Breast epithelium (tissue), 4 donors: Measurements from ENCODE around the gene PFKP. TPM values are rescaled to one million over a fixed set of nuclear protein-coding genes. Genes with fewer than 3 reads are reported as not detected.

Source experiments
- DNase-seq, 2 donors: peaks; one replicate each; pipeline ENCODE4 v3.0.0-alpha.2; 2019; ENCODE audit warnings: low spot score in 2 of 2
- H3K27ac ChIP-seq, 2 donors: fragments of 200-600 bp; sonication (generic) in 1 of 2; one replicate each; pipeline ENCODE4 v1.5.1; 2016 to 2019; ENCODE audit warnings: mild to moderate bottlenecking in 1 of 2
- H3K27me3 ChIP-seq, 2 donors: fragments of 200-600 bp; sonication (generic) in 1 of 2; one replicate each; pipeline versions ENCODE4 v1.5.1 to v1.6.0; 2017 to 2019; ENCODE audit warnings: control low read depth in 1 of 2, mild to moderate bottlenecking in 1 of 2
- H3K36me3 ChIP-seq: fragments of 200-600 bp; one replicate; pipeline ENCODE4 v1.5.1; 2019
- H3K4me1 ChIP-seq, 2 donors: fragments of 200-600 bp; sonication (generic); one replicate each; pipeline ENCODE4 v1.5.1; 2016 to 2019; ENCODE audit warnings: control low read depth in 1 of 2
- H3K4me3 ChIP-seq, 3 donors: fragments of 200-600 bp; sonication (generic); 1 replicate in 2 of 3; 2 replicates in 1 of 3; pipeline ENCODE4 v1.5.1; 2016 to 2019; ENCODE audit warnings: mild to moderate bottlenecking in 3 of 3, moderate library complexity in 2 of 3
- H3K9me3 ChIP-seq, 2 donors: fragments of 200-600 bp; sonication (generic) in 1 of 2; one replicate each; pipeline ENCODE4 v1.5.1; 2016 to 2019; ENCODE audit warnings: control low read depth in 1 of 2
- POLR2A ChIP-seq: fragments of 450-650 bp; IDR thresholded peaks from one replicate; pipeline ENCODE4 v1.6.1; 2016; ENCODE audit warnings: antibody characterized with exemption, mild to moderate bottlenecking, moderate library complexity
- POLR2AphosphoS5 ChIP-seq, 3 donors: sonication (generic); formaldehyde crosslinking; IDR thresholded peaks; one replicate each; pipeline ENCODE4 v1.6.1; 2017; ENCODE audit warnings: antibody characterized with exemption in 3 of 3
- intact Hi-C: fragments of 100-400 bp; cut with DNase I; formaldehyde crosslinking; loops from one replicate; pipeline ENCODE4 v1.15.1; 2023; ENCODE audit warnings: low total_unique reads
- total RNA-seq, 3 donors: library from RNA; depleted of rRNA; stranded (reverse); fragments of >200 nt; gene quantifications; one replicate each; pipeline ENCODE4 v1.1.0, GENCODE V29; 2016
- TF ChIP-seq, protein P1 (sequence below), 3 donors: fragments of 450-650 bp; IDR thresholded peaks; one replicate each; pipeline ENCODE4 v1.5.1; 2016 to 2017; ENCODE audit warnings: antibody characterized with exemption in 3 of 3, mild to moderate bottlenecking in 3 of 3, moderate library complexity in 3 of 3

Gene PFKP
- total RNA-seq, 3 donors from 2014 or later = 16.0 to 37.0 (median 32.9) TPM

DNA sequence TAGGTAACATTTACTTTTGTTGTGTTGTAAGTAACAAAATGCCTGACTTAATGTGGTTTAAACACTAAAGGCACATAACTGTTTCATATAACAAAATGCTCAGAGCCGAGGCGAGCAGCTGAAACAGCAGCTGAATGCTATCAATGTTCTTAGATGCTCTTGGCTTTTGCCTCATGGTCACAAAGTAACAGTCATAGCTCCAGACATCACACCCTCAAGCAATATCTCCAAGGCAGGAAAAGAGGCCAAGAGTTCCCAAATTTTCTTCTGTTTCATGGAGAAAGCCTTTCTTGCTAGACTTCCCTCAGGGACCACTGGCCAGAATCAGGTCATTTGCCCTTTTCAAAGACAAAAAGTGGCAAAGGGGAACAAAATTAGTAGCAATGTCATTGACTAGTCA, 43.5 kb upstream of the PFKP start:
- H3K27ac ChIP-seq = no peak overlapping the region
- TF ChIP-seq, protein P1, sequence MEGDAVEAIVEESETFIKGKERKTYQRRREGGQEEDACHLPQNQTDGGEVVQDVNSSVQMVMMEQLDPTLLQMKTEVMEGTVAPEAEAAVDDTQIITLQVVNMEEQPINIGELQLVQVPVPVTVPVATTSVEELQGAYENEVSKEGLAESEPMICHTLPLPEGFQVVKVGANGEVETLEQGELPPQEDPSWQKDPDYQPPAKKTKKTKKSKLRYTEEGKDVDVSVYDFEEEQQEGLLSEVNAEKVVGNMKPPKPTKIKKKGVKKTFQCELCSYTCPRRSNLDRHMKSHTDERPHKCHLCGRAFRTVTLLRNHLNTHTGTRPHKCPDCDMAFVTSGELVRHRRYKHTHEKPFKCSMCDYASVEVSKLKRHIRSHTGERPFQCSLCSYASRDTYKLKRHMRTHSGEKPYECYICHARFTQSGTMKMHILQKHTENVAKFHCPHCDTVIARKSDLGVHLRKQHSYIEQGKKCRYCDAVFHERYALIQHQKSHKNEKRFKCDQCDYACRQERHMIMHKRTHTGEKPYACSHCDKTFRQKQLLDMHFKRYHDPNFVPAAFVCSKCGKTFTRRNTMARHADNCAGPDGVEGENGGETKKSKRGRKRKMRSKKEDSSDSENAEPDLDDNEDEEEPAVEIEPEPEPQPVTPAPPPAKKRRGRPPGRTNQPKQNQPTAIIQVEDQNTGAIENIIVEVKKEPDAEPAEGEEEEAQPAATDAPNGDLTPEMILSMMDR (IDR thresholded peaks at IDR 0.05) = no peak
- TF ChIP-seq POLR2A (no peak), POLR2AphosphoS5 (IDR thresholded peaks at IDR 0.05) (no peak)
- no peaks in the 10 kb centered on the region for H3K36me3 ChIP-seq
- H3K27me3 ChIP-seq = peaks cover 0 to 10% of the 10 kb centered on the region in 2 donors
- H3K4me3 ChIP-seq = no peak overlapping the region
- no peaks in the 10 kb centered on the region for H3K4me1 ChIP-seq
- H3K9me3 ChIP-seq = no peaks in the 10 kb centered on the region
- DNase-seq = no peak
- intact Hi-C loops = no loop called here

DNA sequence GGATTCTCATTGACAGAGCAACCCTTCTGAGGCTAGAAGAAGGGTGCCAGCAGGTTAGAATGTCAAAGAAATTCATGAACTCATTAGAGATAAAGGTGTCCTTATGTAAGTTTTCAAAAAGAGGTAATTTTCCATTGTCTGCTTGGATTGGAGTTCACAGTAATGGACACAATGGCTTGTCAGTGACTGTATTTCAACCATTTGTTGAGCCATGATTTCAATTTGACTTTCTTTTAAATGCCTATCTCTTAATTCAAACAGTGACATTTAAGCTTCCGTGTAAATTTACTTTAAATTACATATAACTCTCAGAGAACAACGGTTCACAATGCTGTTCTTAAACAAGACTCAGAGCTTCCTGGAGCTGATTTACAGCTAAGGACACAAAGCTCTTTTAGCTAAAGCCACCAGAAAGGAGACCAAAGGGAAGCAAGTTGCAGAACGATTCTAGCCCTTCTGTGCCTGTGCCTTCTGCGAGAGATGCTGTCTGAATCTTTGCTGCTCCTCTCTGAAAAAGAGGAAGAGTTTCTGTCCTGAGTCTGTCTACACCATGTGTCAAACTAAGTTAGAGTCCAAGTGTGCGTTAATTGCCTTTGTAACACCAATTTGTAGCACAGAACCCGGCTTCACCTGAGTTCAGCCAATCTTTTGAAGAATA, 42.2 kb upstream of the PFKP start:
- H3K4me1 ChIP-seq = no peaks in the 10 kb centered on the region
- intact Hi-C loops = loop anchor here (1.0 kb wide), 1 partner anchor 9 kb away; no protein-coding TSS in a partner anchor
- H3K9me3 ChIP-seq = no peaks in the 10 kb centered on the region
- no peak for TF ChIP-seq POLR2A
- TF ChIP-seq, protein P1 (IDR thresholded peaks at IDR 0.05) = no peak
- TF ChIP-seq POLR2AphosphoS5 (IDR thresholded peaks at IDR 0.05) = no peak
- no peak for DNase-seq
- no peak overlapping the region for H3K27ac ChIP-seq
- H3K27me3 ChIP-seq = peaks cover 0 to 6% of the 10 kb centered on the region in 2 donors
- H3K4me3 ChIP-seq = no peak overlapping the region
- no peaks in the 10 kb centered on the region for H3K36me3 ChIP-seq

GRCh38 chr10:3027866-3028265, 39.5 kb upstream of the PFKP start:
- TF ChIP-seq, protein P1 (IDR thresholded peaks at IDR 0.05) = no peak
- no peak for TF ChIP-seq POLR2A
- intact Hi-C loops = no loop called here

DNA sequence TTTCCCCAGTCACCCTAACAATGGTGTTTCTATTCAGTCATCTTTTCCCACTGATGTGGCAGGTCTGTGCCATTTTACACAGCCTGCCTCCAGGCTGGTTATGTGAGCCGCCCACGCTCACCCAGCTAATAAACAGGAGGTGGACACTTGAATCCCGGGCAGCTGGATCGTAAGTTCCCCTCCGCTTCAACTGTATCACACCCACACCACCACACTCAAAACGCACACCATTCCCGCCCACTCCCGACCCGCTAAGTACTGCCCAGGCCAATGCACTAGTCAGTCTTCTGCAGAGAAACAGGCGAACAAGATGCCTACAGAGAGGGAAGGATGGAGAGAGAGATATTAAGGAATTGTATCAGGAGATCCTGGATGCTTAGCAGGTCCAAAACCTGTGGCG, 38.9 kb upstream of the PFKP start:
- no peak overlapping the region for H3K4me3 ChIP-seq
- no peaks in the 10 kb centered on the region for H3K36me3 ChIP-seq
- H3K27me3 ChIP-seq = peaks cover 0 to 3% of the 10 kb centered on the region in 2 donors
- no peaks in the 10 kb centered on the region for H3K9me3 ChIP-seq
- no peaks in the 10 kb centered on the region for H3K4me1 ChIP-seq
- no peak for DNase-seq
- TF ChIP-seq, protein P1 (IDR thresholded peaks at IDR 0.05) = no peak
- no peak for TF ChIP-seq POLR2A
- no peak for TF ChIP-seq POLR2AphosphoS5 (IDR thresholded peaks at IDR 0.05)
- H3K27ac ChIP-seq = no peak overlapping the region
- intact Hi-C loops = no loop called here

More at GRCh38 chr10:3027866-3028265, 39.5 kb upstream of the PFKP start:
- no peaks in the 10 kb centered on the region for H3K36me3 ChIP-seq
- H3K9me3 ChIP-seq = no peaks in the 10 kb centered on the region
- H3K4me1 ChIP-seq = no peaks in the 10 kb centered on the region
- H3K27me3 ChIP-seq = peaks cover 0 to 3% of the 10 kb centered on the region in 2 donors
- DNase-seq = no peak
- H3K27ac ChIP-seq = no peak overlapping the region
- H3K4me3 ChIP-seq = no peak overlapping the region

GRCh38 chr10:3030765-3031164, 36.6 kb upstream of the PFKP start:
- intact Hi-C loops = no loop called here
- TF ChIP-seq POLR2AphosphoS5 (IDR thresholded peaks at IDR 0.05) (no peak), POLR2A (no peak)
- TF ChIP-seq, protein P1 (IDR thresholded peaks at IDR 0.05) = no peak
- Histone ChIP-seq H3K36me3 (no peaks in the 10 kb centered on the region), H3K4me1 (no peaks in the 10 kb centered on the region), H3K4me3 (no peak overlapping the region), H3K27me3 (no peaks in the 10 kb centered on the region), H3K27ac (no peak overlapping the region), H3K9me3 (no peaks in the 10 kb centered on the region)
- no peak for DNase-seq
